Kidney epithelial cell (primary cell): ENCODE measurements around the gene NFATC4. TPM values are rescaled to one million over a fixed set of nuclear protein-coding genes. Genes with fewer than 3 reads are reported as not detected.

Experiments used
- DNase-seq: peaks from one replicate; pipeline ENCODE4 v3.0.0-alpha.2; 2010; ENCODE audit warnings: low read depth
- H3K27me3 ChIP-seq: 2 replicates; pipeline ENCODE4 v1.6.0; 2011; ENCODE audit warnings: low read length; ENCODE audit not compliant: control insufficient read depth, insufficient read depth
- H3K36me3 ChIP-seq: 2 replicates; pipeline ENCODE4 v1.5.1; 2011; ENCODE audit warnings: low read length; ENCODE audit not compliant: control insufficient read depth, insufficient read depth
- H3K4me3 ChIP-seq: 2 replicates; pipeline ENCODE4 v1.5.1; 2011; ENCODE audit warnings: low read depth, mild to moderate bottlenecking, control low read depth, low read length
- total RNA-seq: library from RNA; depleted of rRNA; stranded (reverse); fragments of >200 nt; gene quantifications from 2 replicates; pipeline ENCODE4 v1.2.3, GENCODE V29; 2015
- TF ChIP-seq, protein P1 (sequence below): IDR thresholded peaks from 2 replicates; pipeline ENCODE4 v1.5.1; 2011; ENCODE audit warnings: mild to moderate bottlenecking, moderate library complexity, low read length, control low read depth, inconsistent platforms; ENCODE audit not compliant: insufficient read depth, poor library complexity, severe bottlenecking

NFATC4 gene
- 8.0 and 14.0 TPM in 2 replicates for total RNA-seq

GRCh38 chr14:24367514-24368211, at the start of gene NFATC4:
Gene NFATC4, plus strand, starts transcription at chr14:24368184. Its CDS starts 157 bp downstream, at chr14:24368341.
- peak; percentile 72 for DNase-seq
- TF ChIP-seq, protein P1, sequence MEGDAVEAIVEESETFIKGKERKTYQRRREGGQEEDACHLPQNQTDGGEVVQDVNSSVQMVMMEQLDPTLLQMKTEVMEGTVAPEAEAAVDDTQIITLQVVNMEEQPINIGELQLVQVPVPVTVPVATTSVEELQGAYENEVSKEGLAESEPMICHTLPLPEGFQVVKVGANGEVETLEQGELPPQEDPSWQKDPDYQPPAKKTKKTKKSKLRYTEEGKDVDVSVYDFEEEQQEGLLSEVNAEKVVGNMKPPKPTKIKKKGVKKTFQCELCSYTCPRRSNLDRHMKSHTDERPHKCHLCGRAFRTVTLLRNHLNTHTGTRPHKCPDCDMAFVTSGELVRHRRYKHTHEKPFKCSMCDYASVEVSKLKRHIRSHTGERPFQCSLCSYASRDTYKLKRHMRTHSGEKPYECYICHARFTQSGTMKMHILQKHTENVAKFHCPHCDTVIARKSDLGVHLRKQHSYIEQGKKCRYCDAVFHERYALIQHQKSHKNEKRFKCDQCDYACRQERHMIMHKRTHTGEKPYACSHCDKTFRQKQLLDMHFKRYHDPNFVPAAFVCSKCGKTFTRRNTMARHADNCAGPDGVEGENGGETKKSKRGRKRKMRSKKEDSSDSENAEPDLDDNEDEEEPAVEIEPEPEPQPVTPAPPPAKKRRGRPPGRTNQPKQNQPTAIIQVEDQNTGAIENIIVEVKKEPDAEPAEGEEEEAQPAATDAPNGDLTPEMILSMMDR = no peak
- H3K4me3 ChIP-seq = peak within 1 kb of the TSS; percentile 82
- no peaks in the 10 kb centered on the region for H3K36me3 ChIP-seq
- H3K27me3 ChIP-seq = no peaks in the 10 kb centered on the region

DNA sequence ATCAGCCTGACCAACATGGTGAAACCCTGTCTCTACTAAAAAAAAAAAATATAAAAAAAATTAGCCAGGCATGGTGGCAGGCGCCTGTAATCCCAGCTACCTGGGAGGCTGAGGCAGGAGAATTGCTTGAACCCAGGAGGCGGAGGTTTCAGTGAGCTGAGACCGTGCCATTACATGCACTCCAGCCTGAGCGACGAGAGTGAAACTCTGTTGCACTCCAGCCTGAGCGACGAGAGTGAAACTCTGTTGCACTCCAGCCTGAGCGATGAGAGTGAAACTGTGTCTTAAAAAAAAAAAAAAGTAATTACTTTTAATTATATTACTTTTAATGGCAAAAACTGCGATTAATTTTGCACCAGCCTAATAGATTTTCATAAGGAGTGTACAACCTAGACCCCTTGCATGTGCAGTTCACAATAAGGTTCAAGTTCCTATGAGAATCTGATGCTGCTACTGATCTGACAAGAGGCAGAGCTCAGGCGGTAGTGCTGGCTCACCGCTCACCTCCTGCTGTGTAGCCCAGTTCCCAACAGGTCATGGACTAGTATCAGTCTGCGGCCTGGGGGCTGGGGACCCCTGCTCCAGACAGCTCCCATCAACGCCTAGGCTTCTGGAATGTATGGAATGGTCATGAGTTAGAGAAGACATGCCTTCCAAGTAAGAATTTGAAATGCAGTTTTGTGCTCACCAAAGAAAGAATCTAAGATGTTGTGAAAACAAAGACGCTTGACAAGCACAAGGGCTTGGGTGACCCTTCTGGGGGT, 46.6 kb upstream of the NFATC4 start:
- peaks cover 34% of the 10 kb centered on the region for H3K27me3 ChIP-seq
- TF ChIP-seq, protein P1 = no peak
- no peak overlapping the region for H3K4me3 ChIP-seq
- DNase-seq = no peak
- no peaks in the 10 kb centered on the region for H3K36me3 ChIP-seq

DNA sequence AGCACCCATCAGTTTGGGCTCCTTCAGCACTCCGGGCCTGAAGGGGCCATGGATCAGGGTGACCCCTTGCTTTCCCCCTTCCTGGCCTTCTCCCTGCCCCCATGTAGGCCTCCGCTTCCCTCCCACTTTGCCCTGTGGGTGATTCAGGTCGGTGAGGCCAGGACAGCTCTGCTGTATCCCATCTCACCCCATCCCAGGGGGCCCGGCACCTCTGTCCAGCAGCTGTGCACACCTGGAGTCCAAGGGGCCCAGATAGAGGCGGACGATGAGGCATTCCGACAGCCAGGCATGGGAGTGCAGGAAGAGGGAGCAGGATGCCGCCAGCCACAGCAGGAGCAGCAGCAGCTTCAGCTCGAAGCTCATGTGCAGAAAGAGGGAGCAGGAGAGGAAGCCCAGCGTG, 45.3 kb upstream of the NFATC4 start:
- peaks cover 28% of the 10 kb centered on the region for H3K27me3 ChIP-seq
- TF ChIP-seq, protein P1 = no peak
- no peak overlapping the region for H3K4me3 ChIP-seq
- no peaks in the 10 kb centered on the region for H3K36me3 ChIP-seq
- DNase-seq = no peak

GRCh38 chr14:24323341-24323740, 44.6 kb upstream of the NFATC4 start:
- TF ChIP-seq, protein P1 = no peak
- peaks cover 25% of the 10 kb centered on the region for H3K27me3 ChIP-seq
- no peak overlapping the region for H3K4me3 ChIP-seq
- DNase-seq = no peak
- no peaks in the 10 kb centered on the region for H3K36me3 ChIP-seq

GRCh38 chr14:24324024-24324423, 44.0 kb upstream of the NFATC4 start:
- H3K4me3 ChIP-seq = no peak overlapping the region
- H3K27me3 ChIP-seq = peaks cover 21% of the 10 kb centered on the region
- no peak for DNase-seq
- TF ChIP-seq, protein P1 = no peak
- no peaks in the 10 kb centered on the region for H3K36me3 ChIP-seq
